LNCAP (cell line): Measurements from ENCODE around the gene TEX19.

Experiments used
- CTCF ChIP-seq: fragments of 450-650 bp; IDR thresholded peaks from 2 replicates; pipeline ENCODE4 v1.5.1; 2017; ENCODE audit warnings: mild to moderate bottlenecking

TEX19 gene

DNA sequence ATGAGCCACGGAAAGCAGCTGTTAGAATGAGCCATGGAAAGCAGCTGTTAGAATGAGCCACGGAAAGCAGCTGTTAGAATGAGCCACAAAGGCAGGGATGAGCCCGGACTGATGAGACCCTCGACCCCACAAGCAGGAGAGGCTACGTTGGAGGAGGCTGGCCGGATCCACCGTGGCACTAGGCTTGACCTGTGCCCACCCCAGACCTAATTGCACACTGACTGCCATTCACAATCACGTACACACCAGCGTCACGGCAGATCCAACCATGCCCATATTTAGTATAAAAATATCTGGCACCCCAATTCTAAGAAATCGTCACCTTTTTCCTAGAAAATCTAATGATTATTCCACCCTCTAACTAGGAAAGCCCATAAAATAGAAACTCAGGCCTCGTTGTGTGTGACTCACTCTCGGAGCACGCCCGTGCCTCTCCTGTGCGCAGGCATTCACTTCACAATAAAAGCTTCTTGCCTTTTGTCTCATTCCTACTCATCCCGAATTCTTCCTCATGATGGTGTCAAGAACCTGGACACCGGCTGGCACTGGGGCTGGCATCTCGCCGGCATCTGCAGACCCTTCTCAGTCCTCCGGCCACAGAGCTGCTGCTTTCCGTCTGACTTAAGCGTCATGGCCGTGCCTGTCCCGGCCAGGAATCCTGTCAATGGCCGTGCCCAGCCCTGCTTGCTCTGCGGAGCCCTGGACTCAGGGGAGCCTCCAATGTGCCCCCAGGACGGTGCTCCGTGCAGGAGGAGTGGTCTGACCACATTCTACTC is 20.0 kb upstream of the TEX19 start:
- no peak for TF ChIP-seq CTCF

DNA sequence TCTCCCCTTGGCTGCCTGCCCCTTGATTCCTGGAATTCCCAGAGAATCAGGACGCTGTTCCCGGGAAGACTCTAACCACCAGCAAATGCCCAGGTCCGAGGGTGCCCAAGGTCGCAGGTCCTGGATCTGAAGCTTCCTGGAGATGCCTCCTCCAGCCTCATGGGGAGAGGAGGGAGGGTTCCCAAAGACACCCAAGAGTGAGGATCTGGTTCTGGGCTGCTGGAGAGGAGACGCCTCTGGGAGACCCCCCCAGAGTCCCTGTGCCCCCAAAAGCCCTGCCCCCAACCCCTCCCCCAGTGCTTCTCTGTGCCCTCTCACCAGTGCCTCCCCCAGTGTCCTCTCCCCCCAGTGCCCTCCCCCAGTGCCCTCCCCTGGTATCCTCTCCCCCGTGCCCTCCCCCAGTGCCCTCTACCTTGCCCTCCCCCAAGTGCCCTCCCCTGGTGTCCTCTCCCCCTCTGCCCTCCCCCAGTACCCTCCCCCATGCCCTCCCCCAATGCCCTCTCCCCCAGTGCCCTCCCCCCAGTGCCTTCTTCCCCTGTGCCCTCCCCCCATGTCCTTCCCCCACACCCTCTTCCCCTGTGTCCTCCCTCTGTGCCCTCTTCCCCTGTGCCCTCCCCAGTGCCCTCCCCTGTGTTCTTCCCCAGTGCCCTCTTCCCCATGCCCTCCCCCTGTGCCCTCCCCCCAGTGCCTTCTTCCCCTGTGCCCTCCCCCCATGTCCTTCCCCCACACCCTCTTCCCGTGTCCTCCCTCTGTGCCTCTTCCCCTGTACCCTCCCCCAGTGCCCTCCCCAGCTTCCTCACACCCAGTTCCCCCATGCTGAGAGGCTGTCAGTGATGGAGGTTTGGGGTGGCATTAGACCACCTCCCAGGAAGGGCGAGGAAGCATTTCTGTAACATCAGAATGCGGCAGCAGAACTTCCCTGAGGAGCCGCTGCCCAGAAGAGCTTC is 19.1 kb upstream of the TEX19 start:
- TF ChIP-seq CTCF = no peak

- no peak for TF ChIP-seq CTCF
Measured at GRCh38 chr17:82342361-82343079, 16.5 kb upstream of the TEX19 start.

DNA sequence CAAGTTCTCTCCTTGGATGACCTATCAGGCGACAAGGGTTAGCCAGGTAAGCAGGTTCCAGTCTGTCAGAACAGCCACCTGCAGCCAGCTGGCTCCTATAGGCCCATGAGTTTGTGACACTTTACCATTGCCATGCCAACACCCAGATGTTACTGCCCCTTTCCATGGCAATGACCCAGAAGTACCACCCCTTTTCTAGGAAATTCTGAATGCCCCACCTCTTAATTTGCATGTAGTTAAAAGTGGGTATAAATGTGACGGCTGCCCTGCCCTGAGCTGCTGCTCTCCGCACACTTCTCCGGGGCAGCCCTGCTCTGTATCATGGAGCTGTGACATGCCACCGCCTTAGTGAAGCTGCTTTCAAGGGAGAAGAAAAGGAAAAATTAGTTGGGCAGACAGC is 15.5 kb upstream of the TEX19 start:
- no peak for TF ChIP-seq CTCF

DNA sequence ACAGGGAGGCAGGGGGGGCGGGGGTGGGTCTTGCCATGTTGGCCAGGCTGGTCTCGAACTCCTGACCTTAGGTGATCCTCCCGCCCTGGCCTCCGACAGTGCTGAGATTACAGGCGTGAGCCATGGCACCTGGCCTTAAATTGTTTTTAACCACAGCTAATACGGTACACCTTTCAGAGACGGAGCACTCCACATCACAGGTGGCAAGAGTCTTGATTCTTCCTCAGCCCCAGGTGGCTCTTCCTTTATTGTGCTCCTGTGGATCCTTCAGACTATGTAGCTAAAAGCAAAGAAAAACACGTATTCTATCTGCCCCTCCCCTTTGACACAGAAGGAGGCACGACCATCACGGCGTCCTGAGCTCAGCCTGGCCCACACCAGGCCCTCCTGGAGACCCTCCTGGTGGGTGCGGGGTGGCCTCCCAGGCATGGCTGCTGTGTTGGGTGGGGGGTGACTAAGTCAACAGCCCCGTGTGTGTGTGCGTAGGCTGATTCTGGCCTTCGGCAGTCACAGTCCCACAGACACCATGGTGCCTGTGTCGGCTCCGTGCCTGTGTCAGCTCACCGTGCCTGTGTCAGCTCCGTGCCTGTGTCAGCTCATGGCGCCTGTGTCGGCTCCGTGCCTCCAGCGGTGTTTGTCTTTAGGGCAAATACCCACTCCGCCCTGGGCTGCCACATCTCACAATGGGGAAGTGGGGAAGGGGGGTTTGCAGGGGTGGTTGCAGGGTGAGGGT is 14.7 kb upstream of the TEX19 start:
- no peak for TF ChIP-seq CTCF

DNA sequence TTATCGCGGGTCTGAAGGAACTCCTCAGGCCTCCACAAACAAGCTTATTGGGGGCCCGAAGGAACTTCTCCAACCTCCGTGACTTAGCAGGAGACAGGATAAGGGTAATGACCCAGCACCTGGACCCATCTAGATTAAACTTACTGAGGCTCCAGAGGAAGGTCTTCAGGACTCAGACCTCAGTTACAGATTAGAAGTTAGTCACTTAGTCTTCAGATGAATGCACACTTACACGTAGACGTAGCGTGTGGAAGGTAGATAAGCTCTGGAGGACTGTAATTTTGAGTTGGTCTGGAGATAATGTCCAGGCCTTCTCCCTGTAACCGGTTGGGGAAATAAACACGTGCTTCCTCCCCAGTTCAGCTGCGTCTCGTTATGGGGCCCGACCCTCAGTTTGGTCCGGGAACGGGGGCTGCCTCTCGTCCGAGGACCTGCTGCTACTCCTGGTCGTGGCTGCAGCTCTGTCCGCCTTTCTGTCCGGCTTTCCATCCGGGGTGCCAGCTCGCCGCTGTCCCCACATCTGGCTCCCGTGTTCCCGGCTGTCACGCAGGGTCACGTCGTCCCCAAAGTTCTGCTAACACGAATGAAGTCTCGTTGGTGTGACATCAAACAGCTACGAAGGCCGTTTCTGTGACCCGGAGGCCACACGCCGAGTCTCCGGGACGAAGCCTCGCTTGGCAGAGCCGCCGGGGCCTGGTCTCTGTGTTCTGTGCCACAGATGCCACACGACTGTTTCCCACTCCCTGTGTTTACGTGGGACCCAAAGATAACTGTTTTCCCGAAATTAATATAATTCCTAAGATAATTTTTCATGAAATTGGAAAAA is 13.7 kb upstream of the TEX19 start:
- TF ChIP-seq CTCF = no peak
